GM12891 (cell line): ENCODE data around the gene USP32.

ENCODE experiments used
- POLR2A ChIP-seq: IDR thresholded peaks from 2 replicates; pipeline ENCODE4 v1.6.1; 2011; ENCODE audit warnings: low read depth, low read length, control low read depth
- TAF1 ChIP-seq: IDR thresholded peaks from 2 replicates; pipeline ENCODE4 v1.6.1; 2011; ENCODE audit warnings: low read depth, low read length, control low read depth

- no peak for TF ChIP-seq POLR2A
- TF ChIP-seq TAF1, result no peak
These were observed 108.1 kb downstream of the USP32 start for GRCh38 chr17:60283816-60284215.
